ENCODE results near the gene CD300LB.
"Not testable (repeated sequence)": the region's sequence is repeated elsewhere in the genome, so short reads cannot be mapped to it uniquely, and the experiment has no call there.

CD300LB gene

DNA sequence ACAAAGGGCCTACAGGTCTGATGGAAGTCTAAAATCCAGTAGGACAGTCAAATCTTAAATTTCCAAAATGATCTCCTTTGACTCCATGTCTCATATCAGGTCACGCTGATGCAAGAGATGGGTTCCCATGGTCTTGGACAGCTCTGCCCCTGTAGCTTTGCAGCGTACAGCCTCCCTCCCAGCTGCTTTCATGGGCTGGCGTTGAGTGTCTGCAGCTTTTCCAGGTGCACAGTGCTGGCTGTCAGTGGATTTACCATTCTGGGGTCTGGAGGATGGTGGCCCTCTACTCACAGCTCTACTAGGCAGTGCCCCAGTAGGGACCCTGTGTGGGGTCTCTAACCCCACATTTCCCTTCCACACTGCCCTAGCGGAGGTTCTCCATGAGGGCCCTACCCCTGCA, 43.0 kb downstream of the CD300LB start:
- not testable (repeated sequence) for FAIRE-seq

DNA sequence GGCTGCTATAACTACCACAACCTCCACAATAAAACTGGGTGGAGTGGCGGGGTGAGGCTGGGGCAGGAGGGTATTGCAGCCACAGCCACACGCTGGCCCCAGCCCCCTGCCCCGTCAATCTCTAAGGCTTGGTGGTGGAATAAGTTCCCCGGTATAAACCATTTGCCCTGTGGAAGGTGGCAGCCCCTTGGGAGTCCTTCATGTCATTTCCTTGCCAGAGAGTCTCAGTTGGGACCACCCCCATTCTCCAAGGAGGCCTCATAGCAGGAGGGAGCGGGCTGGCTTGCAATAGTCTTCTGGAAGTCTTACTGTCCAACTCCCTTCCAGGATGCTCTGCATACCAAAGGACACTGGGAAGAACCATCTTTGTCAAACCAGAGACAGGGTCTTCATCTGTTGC, 45.4 kb downstream of the CD300LB start:
- FAIRE-seq, result no peak

DNA sequence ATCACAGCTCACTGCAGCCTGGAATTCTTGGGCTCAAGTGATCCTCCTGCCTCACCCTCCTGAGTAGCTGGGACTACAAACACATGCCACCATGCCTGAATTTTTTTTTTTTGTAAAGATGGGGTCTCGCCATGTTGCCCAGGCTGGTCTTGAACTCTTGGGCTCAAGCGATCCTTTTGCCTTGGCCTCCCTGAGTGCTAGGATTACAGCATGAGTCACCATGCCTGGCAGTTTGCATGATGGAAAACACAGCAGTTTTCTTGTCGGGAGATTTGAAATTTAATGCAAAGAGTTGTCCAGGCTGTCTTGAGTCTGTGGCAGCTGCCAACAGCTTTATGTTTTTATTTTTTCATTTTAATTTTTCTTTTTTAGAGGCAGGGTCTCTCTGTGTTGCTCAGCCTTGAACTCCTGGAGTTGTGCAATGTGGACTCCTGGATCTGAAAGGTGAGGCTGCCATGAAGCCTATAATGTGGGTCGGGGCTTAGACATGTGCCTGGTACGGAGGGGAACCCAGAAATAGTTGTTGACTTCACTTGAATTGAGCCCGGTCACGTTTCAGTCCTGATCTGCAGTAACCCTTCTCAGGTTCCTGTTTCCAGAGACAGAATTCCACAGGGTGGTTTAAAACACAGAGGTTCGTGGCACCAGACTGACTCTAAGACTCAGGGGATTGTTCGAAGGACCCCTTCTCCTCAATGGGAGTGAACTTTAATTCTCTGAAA, 46.1 kb downstream of the CD300LB start:
- FAIRE-seq, result no peak

DNA sequence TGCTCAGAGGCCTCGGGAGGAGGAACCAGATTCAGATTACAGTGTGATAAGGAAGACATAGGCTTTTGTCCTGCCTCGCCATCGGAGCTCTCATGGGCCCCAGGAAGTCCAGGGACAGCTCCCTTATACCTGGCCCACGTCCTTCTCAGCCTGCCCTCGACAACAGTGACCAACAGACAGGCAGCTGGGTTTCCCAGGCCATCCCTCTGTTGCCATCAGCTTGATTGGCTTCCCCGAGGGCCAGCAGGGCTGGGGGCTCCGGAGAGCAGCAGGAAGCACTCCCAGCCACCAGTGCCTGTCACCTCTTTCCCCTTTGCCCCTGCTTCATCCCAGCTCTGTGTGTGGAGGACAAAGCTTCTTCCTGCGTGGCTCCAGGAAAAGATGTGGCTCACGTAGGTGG, 47.2 kb downstream of the CD300LB start:
- FAIRE-seq, result no peak

DNA sequence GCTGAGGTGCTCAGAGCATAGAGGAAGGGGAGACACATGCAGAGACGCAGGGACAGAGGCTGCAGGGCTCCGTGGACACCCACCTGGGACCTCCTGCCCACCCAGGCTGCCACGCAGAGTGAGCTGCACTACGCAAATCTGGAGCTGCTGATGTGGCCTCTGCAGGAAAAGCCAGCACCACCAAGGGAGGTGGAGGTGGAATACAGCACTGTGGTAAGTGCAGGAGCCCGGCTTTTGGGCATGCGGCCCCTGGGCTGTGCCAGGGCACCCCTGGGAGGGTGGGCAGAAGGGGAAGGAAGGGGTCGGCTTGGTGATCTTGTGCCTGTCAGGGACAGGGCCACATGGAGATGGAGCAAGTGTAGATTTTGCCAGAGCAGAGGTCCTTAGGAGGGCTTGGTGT, 49.7 kb downstream of the CD300LB start:
- FAIRE-seq, result no peak

DNA sequence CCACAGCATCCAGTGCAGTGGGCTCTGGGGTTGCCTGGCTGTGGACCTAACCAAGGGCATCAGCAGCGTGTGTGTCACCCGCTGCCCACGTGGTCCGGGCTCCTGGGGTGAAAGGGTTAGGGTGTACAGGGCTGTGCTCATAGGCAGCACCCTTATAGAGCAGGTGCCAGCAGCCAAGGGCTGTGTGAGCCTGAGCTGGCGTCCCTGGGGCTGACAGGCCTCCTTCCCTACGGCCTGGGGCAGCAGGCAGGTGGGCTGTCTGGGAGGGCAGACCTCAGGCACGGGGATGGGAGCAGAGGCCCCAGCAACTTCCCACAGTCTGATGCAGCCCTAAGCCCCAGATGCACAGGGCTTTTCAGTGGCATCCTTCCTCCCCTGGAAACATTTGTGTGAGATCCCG, 51.0 kb downstream of the CD300LB start:
- FAIRE-seq, result no peak

DNA sequence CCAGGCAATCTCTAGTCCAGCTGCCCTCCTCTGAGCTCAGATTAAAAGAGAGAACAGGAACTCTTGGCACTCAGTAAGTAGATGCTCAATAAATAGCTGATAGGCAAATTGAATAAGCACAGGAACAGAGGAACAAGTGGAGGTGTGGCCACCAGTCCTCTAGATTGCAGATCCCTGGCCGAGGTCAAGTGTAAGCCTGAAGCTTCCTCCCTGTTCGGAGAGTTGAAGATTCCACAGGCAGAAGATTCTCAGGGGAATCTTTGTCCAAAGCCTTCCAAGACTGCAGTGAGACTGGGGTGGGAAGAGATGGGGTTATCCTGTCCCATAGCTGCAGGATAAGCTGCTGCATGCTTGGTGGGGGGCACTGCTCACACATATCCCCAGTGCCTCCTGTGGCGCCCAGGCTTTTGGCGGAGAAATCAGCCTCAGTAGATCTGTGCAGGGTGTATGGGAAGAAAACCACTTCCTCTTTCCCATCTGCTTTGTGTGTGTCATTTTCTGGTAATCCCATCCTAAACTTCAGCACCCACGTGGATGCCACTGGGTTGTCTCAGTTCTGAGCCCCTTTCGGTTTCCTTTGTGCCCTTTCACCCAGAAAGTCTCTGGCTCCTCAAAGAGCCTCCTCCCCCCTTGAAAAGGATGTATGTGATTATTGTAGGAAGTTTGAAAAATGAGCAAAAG, 52.7 kb downstream of the CD300LB start:
- FAIRE-seq, result no peak

DNA sequence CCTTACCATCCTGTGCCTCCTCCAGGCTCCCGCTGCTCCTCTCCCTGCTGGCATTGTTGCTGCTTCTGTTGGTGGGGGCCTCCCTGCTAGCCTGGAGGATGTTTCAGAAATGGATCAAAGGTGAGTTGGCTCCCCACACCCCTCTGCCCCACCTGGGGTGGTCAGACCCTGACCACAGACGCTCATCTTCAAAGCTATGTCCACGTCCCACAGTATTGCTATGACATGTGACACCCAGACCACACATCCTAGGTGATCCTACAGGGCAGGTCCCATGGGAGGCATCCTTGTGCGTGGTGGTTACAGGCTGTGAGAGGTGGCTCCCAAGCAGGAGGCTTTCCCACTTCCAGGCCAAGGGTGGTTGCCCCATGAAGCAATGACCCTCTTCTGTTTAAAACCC, 53.9 kb downstream of the CD300LB start:
- FAIRE-seq, result no peak

DNA sequence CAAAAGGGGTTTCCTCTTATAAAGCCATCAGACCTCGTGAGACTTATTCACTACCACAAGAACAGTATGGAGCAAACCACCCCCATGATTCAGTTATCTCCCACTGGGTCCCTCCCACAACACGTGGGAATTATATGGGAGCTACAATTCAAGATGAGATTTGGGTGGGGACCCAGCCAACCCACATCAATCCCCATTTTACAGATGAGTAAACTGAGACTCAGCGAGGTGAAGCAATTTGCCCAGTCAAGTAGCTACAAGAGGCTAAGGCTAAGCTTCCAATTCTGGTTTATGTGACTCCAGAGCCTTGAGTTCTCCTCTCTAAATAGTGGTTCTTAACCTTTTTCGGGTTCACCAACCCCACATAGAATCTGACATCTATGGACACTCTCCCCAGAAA, 56.1 kb downstream of the CD300LB start:
- FAIRE-seq, result no peak

DNA sequence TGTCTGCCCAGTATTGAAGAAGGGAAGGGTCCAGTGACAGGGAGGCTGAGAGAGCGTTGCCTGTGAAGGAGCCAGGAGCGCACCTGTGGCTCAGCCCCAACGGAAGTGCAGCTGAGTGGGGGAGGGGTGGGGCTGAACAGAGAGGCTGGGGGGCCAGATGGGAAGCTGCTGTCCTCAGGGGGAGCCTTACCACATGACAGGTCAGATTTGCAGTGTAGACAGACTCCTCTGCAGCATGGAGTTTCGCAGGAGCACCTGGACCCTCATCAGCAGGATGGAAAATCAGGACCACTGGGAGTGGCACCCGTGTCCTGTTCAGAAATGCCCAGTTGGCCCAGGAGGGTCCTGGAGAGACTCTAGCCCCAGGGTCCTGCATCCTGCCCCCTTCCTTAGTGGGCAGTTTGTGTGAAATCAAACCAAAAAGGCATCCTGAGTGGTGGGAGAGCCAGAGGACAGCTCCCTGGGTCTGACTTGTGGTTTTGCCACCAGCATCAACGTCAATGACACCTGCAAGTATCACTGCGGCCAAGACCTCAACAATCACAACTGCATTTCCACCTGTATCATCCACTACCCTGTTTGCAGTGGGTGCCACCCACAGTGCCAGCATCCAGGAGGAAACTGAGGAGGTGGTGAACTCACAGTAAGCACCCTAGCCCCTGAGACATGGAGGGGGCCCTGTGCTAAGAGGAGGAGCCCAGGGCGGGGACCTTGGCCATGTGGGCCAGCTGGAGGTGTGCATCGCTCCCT, 57.1 kb downstream of the CD300LB start:
- no peak for FAIRE-seq

DNA sequence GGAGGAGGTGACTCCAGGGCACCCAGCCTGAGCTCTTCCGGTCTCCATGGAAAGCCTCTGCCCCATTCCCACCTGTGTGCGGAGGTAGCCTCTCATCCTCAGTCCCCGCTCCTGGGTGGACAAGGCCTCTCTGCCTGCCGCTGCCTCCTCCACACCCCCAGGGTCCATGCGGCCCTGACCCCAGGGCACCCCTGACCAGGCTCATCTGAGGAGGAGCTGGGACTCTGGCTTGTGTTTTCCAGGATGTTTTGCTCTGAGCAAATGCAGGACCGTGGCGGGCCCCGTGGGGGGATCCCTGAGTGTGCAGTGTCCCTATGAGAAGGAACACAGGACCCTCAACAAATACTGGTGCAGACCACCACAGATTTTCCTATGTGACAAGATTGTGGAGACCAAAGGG, 58.0 kb downstream of the CD300LB start:
- FAIRE-seq, result no peak

DNA sequence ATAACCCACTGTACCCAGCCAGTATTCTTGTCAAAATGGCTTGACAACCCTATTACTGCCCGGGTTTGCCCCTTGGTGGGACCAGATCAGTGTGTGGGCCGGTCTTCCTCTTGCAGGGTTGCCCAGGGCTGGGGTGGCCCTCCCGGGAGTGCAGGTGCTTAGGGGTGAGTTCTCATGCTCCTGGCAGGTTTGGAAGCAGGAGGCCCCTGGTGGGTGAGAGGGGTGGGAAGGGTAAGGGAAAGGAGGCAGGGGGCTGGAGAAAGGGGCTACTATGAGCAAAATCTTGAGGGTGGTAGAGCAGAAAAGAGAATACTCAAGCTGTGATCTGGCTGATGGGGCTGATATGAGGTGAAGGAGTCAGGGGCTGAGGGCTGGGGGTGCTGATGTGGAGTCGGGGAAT, 58.4 kb downstream of the CD300LB start:
- FAIRE-seq, result no peak

DNA sequence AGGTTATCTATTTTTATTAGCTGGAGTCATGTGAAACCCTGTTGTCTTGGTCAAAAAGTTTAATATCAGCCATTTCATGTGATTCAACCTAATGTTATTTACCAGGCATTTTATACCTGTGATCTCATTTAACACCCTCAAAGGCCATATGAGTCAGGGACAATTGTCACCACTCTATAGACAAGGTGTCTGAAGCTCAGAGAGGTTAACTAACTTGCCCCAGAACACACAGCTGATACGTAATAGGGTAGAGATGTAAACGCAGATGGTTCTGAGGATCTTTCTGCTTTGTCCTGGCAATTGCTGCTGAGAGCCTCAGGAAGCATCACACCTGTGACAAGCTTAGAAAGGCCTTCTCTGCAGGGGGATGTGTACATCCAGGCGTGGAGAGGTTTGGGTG, 59.9 kb downstream of the CD300LB start:
- no peak for FAIRE-seq

Measured in islet of Langerhans (tissue), 1 donor.